Right atrium auricular region (tissue), 2 donors: ENCODE measurements around the gene SEC14L5. TPM values are rescaled to one million over a fixed set of nuclear protein-coding genes. Genes with fewer than 3 reads are reported as not detected.
"Not testable (repeated sequence)": the region's sequence is repeated elsewhere in the genome, so short reads cannot be mapped to it uniquely, and the experiment has no call there.

Experiments used
- DNase-seq: peaks from one replicate; pipeline ENCODE4 v3.0.0-alpha.2; 2019; ENCODE audit warnings: low spot score
- H3K27ac ChIP-seq, 2 donors: fragments of 200-600 bp; sonication (generic); 1 replicate in 1 of 2; 2 replicates in 1 of 2; pipeline ENCODE4 v1.5.1; 2016 to 2019
- H3K27me3 ChIP-seq, 2 donors: fragments of 200-600 bp; sonication (generic); one replicate each; pipeline versions ENCODE4 v1.5.1 to v1.6.0; 2017 to 2019
- H3K36me3 ChIP-seq: fragments of 200-600 bp; sonication (generic); one replicate; pipeline ENCODE4 v1.5.1; 2016
- H3K4me1 ChIP-seq, 2 donors: fragments of 200-600 bp; sonication (generic); one replicate each; pipeline versions ENCODE4 v1.5.1 to v1.6.0; 2017 to 2019
- H3K4me3 ChIP-seq, 2 donors: fragments of 200-600 bp; sonication (generic); 1 replicate in 1 of 2; 2 replicates in 1 of 2; pipeline ENCODE4 v1.5.1; 2017 to 2019; ENCODE audit warnings: mild to moderate bottlenecking in 1 of 2, moderate library complexity in 1 of 2
- H3K9me3 ChIP-seq, 2 donors: fragments of 200-600 bp; sonication (generic); one replicate each; pipeline ENCODE4 v1.5.1; 2019
- total RNA-seq, 2 donors: library from RNA; depleted of rRNA; stranded (reverse); fragments of >200 nt; gene quantifications; one replicate each; pipeline ENCODE4 v1.1.0, GENCODE V29; 2016
- TF ChIP-seq, protein P1 (sequence below), 2 donors: fragments of 200-600 bp; sonication (generic); IDR thresholded peaks; one replicate each; pipeline ENCODE4 v1.5.1; 2019; ENCODE audit warnings: antibody characterized with exemption in 2 of 2

The SEC14L5 gene
- total RNA-seq, 2 donors from 2014 or later = 0.28 to 2.0 TPM

- TF ChIP-seq, protein P1, sequence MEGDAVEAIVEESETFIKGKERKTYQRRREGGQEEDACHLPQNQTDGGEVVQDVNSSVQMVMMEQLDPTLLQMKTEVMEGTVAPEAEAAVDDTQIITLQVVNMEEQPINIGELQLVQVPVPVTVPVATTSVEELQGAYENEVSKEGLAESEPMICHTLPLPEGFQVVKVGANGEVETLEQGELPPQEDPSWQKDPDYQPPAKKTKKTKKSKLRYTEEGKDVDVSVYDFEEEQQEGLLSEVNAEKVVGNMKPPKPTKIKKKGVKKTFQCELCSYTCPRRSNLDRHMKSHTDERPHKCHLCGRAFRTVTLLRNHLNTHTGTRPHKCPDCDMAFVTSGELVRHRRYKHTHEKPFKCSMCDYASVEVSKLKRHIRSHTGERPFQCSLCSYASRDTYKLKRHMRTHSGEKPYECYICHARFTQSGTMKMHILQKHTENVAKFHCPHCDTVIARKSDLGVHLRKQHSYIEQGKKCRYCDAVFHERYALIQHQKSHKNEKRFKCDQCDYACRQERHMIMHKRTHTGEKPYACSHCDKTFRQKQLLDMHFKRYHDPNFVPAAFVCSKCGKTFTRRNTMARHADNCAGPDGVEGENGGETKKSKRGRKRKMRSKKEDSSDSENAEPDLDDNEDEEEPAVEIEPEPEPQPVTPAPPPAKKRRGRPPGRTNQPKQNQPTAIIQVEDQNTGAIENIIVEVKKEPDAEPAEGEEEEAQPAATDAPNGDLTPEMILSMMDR (IDR thresholded peaks at IDR 0.05) = no peak
- no peaks in the 10 kb centered on the region for H3K27me3 ChIP-seq
- peaks cover 8 to 19% of the 10 kb centered on the region in 2 donors for H3K9me3 ChIP-seq
- no peak for DNase-seq
- no peaks in the 10 kb centered on the region for H3K4me1 ChIP-seq
- no peaks in the 10 kb centered on the region for H3K36me3 ChIP-seq
- H3K4me3 ChIP-seq = no peak overlapping the region
- H3K27ac ChIP-seq = no peak overlapping the region
Observed at GRCh38 chr16:4925293-4925607, 32.9 kb upstream of the SEC14L5 start.

DNA sequence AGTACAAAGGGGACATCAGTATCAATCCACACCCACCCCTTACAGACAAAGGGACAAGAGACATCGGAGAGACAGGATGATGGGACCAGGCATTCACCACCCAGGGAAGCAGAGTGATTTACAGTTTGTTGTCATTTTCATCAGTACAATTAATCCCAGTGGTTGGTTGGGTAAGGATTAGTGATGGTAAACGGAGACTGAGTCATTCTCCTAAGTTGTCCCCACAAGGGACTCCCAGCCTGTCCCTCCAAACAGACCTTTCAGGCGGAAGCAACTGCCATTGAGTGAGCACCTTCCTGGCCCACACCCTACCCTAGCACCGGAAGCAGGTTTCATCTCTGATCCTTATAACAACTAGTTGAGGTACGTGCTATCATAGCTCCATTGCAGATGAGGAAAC, 32.3 kb upstream of the SEC14L5 start:
- no peaks in the 10 kb centered on the region for H3K27me3 ChIP-seq
- H3K27ac ChIP-seq = no peak overlapping the region
- TF ChIP-seq, protein P1 (IDR thresholded peaks at IDR 0.05) = no peak
- H3K9me3 ChIP-seq = peaks cover 8 to 19% of the 10 kb centered on the region in 2 donors
- H3K36me3 ChIP-seq = no peaks in the 10 kb centered on the region
- H3K4me1 ChIP-seq = no peaks in the 10 kb centered on the region
- H3K4me3 ChIP-seq = no peak overlapping the region
- no peak for DNase-seq

- Histone ChIP-seq H3K27ac (no peak overlapping the region), H3K9me3 (peaks cover 8 to 19% of the 10 kb centered on the region in 2 donors), H3K4me3 (no peak overlapping the region), H3K36me3 (no peaks in the 10 kb centered on the region), H3K27me3 (no peaks in the 10 kb centered on the region), H3K4me1 (no peaks in the 10 kb centered on the region)
- no peak for DNase-seq
- TF ChIP-seq, protein P1 (IDR thresholded peaks at IDR 0.05) = no peak
Observed at GRCh38 chr16:4926928-4927327, 31.2 kb upstream of the SEC14L5 start.

DNA sequence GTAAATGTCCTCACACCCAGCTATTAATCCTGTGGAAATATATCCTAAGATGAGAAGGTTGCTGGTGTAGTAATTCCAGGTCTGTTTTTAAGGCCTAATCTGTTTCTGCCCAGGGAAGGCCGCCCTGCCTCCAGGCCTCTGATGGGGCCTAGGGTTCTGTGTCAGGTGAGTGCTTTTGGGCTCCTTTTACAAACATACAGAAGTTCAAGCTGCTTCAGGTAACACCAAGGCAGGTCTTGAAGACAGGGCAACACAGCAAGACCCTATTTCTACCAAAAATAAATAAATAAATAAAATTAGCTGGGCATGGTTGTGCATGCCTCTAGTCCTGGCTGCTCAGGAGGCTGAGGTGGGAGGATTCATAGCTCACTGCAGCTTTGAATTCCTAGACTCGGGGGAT, 30.5 kb upstream of the SEC14L5 start:
- H3K4me3 ChIP-seq = no peak overlapping the region
- no peak overlapping the region for H3K27ac ChIP-seq
- no peaks in the 10 kb centered on the region for H3K27me3 ChIP-seq
- TF ChIP-seq, protein P1 (IDR thresholded peaks at IDR 0.05) = no peak
- no peak for DNase-seq
- H3K9me3 ChIP-seq = peaks cover 8 to 19% of the 10 kb centered on the region in 2 donors
- no peaks in the 10 kb centered on the region for H3K36me3 ChIP-seq
- no peaks in the 10 kb centered on the region for H3K4me1 ChIP-seq

- H3K27me3 ChIP-seq = no peaks in the 10 kb centered on the region
- H3K36me3 ChIP-seq = no peaks in the 10 kb centered on the region
- no peak overlapping the region for H3K4me3 ChIP-seq
- no peaks in the 10 kb centered on the region for H3K4me1 ChIP-seq
- DNase-seq = no peak
- no peak overlapping the region for H3K27ac ChIP-seq
- peaks cover 8 to 19% of the 10 kb centered on the region in 2 donors for H3K9me3 ChIP-seq
- TF ChIP-seq, protein P1 (IDR thresholded peaks at IDR 0.05) = no peak
Observed at GRCh38 chr16:4928227-4928626, 29.9 kb upstream of the SEC14L5 start.

- not testable (repeated sequence) for H3K36me3 ChIP-seq, H3K4me3 ChIP-seq, DNase-seq, H3K27me3 ChIP-seq, H3K27ac ChIP-seq, H3K4me1 ChIP-seq
- H3K9me3 ChIP-seq = peaks cover 8 to 19% of the 10 kb centered on the region in 2 donors
Observed at GRCh38 chr16:4929619-4930018, 28.5 kb upstream of the SEC14L5 start.
